SK-N-SH (cell line): ENCODE data around the gene RBL2. TPM values are rescaled to one million over a fixed set of nuclear protein-coding genes. Genes with fewer than 3 reads are reported as not detected.

Source experiments
- CTCF ChIA-PET: fragments of 300-600, 350-600 bp; formaldehyde crosslinking; extraction: SDS; loops from one replicate; lab custom pipeline; 2021; lab: Yijun Ruan, JAX
- POLR2A ChIA-PET: fragments of 350-600 bp; sonication (Branson Sonifier 250); formaldehyde crosslinking; extraction: SDS; loops from one replicate; lab custom pipeline; 2020; ENCODE audit warnings: antibody characterized with exemption, inconsistent platforms; lab: Yijun Ruan, JAX
- DNase-seq: peaks from one replicate; pipeline ENCODE4 v3.0.0; 2012
- H2AFZ ChIP-seq: fragments of 200-600 bp; sonication (generic); 2 replicates; pipeline ENCODE4 v1.8.1; 2016; ENCODE audit warnings: antibody characterized with exemption, mild to moderate bottlenecking, low read depth
- H3F3A ChIP-seq: fragments of 200-600 bp; sonication (generic); replicated peaks from 2 replicates; pipeline ENCODE3; 2016; ENCODE audit warnings: antibody characterized with exemption, mild to moderate bottlenecking; ENCODE audit not compliant: insufficient read depth
- H3K27ac ChIP-seq, 2 experiments: fragments of 200-500 bp in 1 of 2; fragments of 200-600 bp in 1 of 2; sonication (Bioruptor generic) in 1 of 2; sonication (generic), shearing (Covaris generic) in 1 of 2; 2 replicates each; pipeline versions ENCODE4 v1.5.1 to v1.6.1; 2014 to 2016; ENCODE audit warnings: low read depth in 2 of 2, inconsistent platforms in 1 of 2, low read length in 1 of 2, mild to moderate bottlenecking in 1 of 2, mixed read lengths in 1 of 2
- H3K27me3 ChIP-seq: fragments of 200-600 bp; sonication (generic), shearing (Covaris generic); 2 replicates; pipeline ENCODE4 v1.6.1; 2016; ENCODE audit warnings: mixed run types; ENCODE audit not compliant: insufficient read depth
- H3K36me3 ChIP-seq, 2 experiments: fragments of 200-500 bp in 1 of 2; fragments of 200-600 bp in 1 of 2; sonication (Bioruptor generic) in 1 of 2; sonication (generic) in 1 of 2; replicated peaks in 1 of 2; 2 replicates each; pipeline versions ENCODE3 to v1.5.1; 2014 to 2016; ENCODE audit warnings: low read length in 1 of 2, mild to moderate bottlenecking in 1 of 2; ENCODE audit not compliant: insufficient read depth in 2 of 2, control insufficient read depth in 1 of 2
- H3K4me1 ChIP-seq, 2 experiments: fragments of 200-500 bp in 1 of 2; fragments of 200-600 bp in 1 of 2; sonication (Bioruptor generic) in 1 of 2; sonication (generic), shearing (Covaris generic) in 1 of 2; 2 replicates each; pipeline versions ENCODE4 v1.5.1 to v1.6.1; 2014 to 2016; ENCODE audit warnings: low read depth in 1 of 2, low read length in 1 of 2, mixed run types in 1 of 2; ENCODE audit not compliant: insufficient read depth in 2 of 2, control insufficient read depth in 1 of 2
- H3K4me2 ChIP-seq: fragments of 200-600 bp; sonication (generic), shearing (Covaris generic); 2 replicates; pipeline ENCODE4 v1.6.1; 2017; ENCODE audit warnings: mixed run types
- H3K4me3 ChIP-seq, 2 experiments: fragments of 200-500 bp in 1 of 2; fragments of 200-600 bp in 1 of 2; sonication (Bioruptor generic) in 1 of 2; sonication (generic), shearing (Covaris generic) in 1 of 2; 2 replicates each; pipeline versions ENCODE4 v1.5.1 to v1.8.1; 2014 to 2016; ENCODE audit warnings: low read depth in 2 of 2, inconsistent platforms in 1 of 2, low read length in 1 of 2, mild to moderate bottlenecking in 1 of 2, mixed read lengths in 1 of 2, moderate library complexity in 1 of 2
- H3K79me2 ChIP-seq: fragments of 200-600 bp; sonication (generic); 2 replicates; pipeline ENCODE4 v1.8.1; 2017; ENCODE audit warnings: mild to moderate bottlenecking; ENCODE audit not compliant: insufficient read depth
- H3K9ac ChIP-seq: fragments of 200-600 bp; sonication (generic); 2 replicates; pipeline ENCODE4 v1.6.1; 2017; ENCODE audit warnings: mixed run types
- H3K9me2 ChIP-seq: fragments of 200-600 bp; sonication (generic); 2 replicates; pipeline ENCODE4 v1.6.1; 2017; ENCODE audit warnings: mixed run types
- H3K9me3 ChIP-seq: fragments of 200-600 bp; sonication (generic); 2 replicates; pipeline ENCODE4 v1.6.1; 2017; ENCODE audit warnings: mixed run types, mild to moderate bottlenecking, moderate library complexity
- H4K20me1 ChIP-seq: fragments of 200-600 bp; sonication (generic); 2 replicates; pipeline ENCODE4 v1.6.1; 2017; ENCODE audit warnings: mild to moderate bottlenecking, mixed run types; ENCODE audit not compliant: insufficient read depth
- CHD2 ChIP-seq: fragments of 150-350 bp; IDR thresholded peaks from 2 replicates; pipeline ENCODE4 v1.6.1; 2018; ENCODE audit warnings: low read length; ENCODE audit not compliant: partially characterized antibody
- ELF1 ChIP-seq: IDR thresholded peaks from 2 replicates; pipeline ENCODE4 v1.4.0; 2012
- EP300 ChIP-seq, 2 experiments: IDR thresholded peaks; 2 replicates each; pipeline versions ENCODE4 v1.4.0 to v1.6.1; 2012; ENCODE audit warnings: borderline replicate concordance in 1 of 2, low read depth in 1 of 2, low read length in 1 of 2
- GATA2 ChIP-seq: sonication (generic); formaldehyde crosslinking; IDR thresholded peaks from 2 replicates; pipeline ENCODE4 v1.5.0; 2020; ENCODE audit warnings: mild to moderate bottlenecking, missing genetic modification reagents
- IRF3 ChIP-seq: fragments of 150-350 bp; IDR thresholded peaks from 2 replicates; pipeline ENCODE4 v1.6.1; 2016; ENCODE audit warnings: mild to moderate bottlenecking, low read depth, low read length
- MEF2A ChIP-seq: IDR thresholded peaks from 2 replicates; pipeline ENCODE4 v1.4.0; 2012; ENCODE audit warnings: low read depth, borderline replicate concordance
- MXI1 ChIP-seq: IDR thresholded peaks from 2 replicates; pipeline ENCODE4 v1.6.1; 2012; ENCODE audit warnings: mild to moderate bottlenecking, low read depth, low read length, improper control_type of control experiment
- NFIC ChIP-seq: IDR thresholded peaks from 2 replicates; pipeline ENCODE4 v1.4.0; 2012; ENCODE audit warnings: borderline replicate concordance
- PBX3 ChIP-seq: IDR thresholded peaks from 2 replicates; pipeline ENCODE4; 2012
- RAD21 ChIP-seq: IDR thresholded peaks from 2 replicates; pipeline ENCODE4 v1.6.1; 2012; ENCODE audit warnings: mild to moderate bottlenecking, low read length
- REST ChIP-seq: IDR thresholded peaks from 2 replicates; pipeline ENCODE4 v1.6.1; 2012; ENCODE audit warnings: mild to moderate bottlenecking, low read depth, low read length, moderate library complexity
- RXRA ChIP-seq: IDR thresholded peaks from 2 replicates; pipeline ENCODE4 v1.4.0; 2012; ENCODE audit warnings: low read depth, mild to moderate bottlenecking, borderline replicate concordance
- SMC3 ChIP-seq: IDR thresholded peaks from 2 replicates; pipeline ENCODE4 v1.6.1; 2012; ENCODE audit warnings: low read depth, low read length, improper control_type of control experiment
- TCF12 ChIP-seq: IDR thresholded peaks from 2 replicates; pipeline ENCODE4 v1.4.0; 2012
- USF1 ChIP-seq: IDR thresholded peaks from 2 replicates; pipeline ENCODE4 v1.4.0; 2012; ENCODE audit warnings: low read depth, borderline replicate concordance
- YY1 ChIP-seq: IDR thresholded peaks from 2 replicates; pipeline ENCODE4 v1.4.0; 2012; ENCODE audit warnings: low read depth, mild to moderate bottlenecking
- ZBTB33 ChIP-seq: IDR thresholded peaks from 2 replicates; pipeline ENCODE4 v1.4.0; 2012; ENCODE audit warnings: low read depth, borderline replicate concordance
- WGBS: methylation state at CpG from one replicate; pipeline ENCODE4 v1.1.6; 2017; ENCODE audit warnings: low lambda C conversion rate; 5-methylcytosine and 5-hydroxymethylcytosine counted together
- polyA plus RNA-seq, 3 experiments: library from polyadenylated mRNA; depleted of rRNA; stranded (reverse); fragments of >200 nt; gene quantifications; 2 replicates each; pipeline ENCODE4 v1.2.3, GENCODE V29; 2012

The RBL2 gene
- polyA plus RNA-seq, 1 of the 3 experiments (the other 2 are of a cell fraction): 28.0 TPM

GRCh38 chr16:53453928-53454327 lies 19.7 kb downstream of the RBL2 start:
- H3K36me3 ChIP-seq: peaks cover 44 to 58% of the 10 kb centered on the region in 2 experiments
- H3K4me1 ChIP-seq: no peaks in the 10 kb centered on the region
- ChIA-PET POLR2A (no interaction called here), CTCF (no interaction called here)
- no peak overlapping the region for H3K9ac ChIP-seq
- H2AFZ ChIP-seq: no peak overlapping the region
- H3K9me3 ChIP-seq: no peaks in the 10 kb centered on the region
- no peak for TF ChIP-seq TCF12
- TF ChIP-seq ZBTB33: no peak
- no peak for TF ChIP-seq YY1
- no peak for TF ChIP-seq ELF1
- H3K79me2 ChIP-seq: no peaks in the 10 kb centered on the region; the same call in 1 of the 2 replicates
- H4K20me1 ChIP-seq: no peaks in the 10 kb centered on the region
- no peaks in the 10 kb centered on the region for H3K9me2 ChIP-seq
- no peaks in the 10 kb centered on the region for H3F3A ChIP-seq
- no peak for DNase-seq
- H3K27me3 ChIP-seq: no peaks in the 10 kb centered on the region
- WGBS: 97% methylated on average over 5 of the region's 5 CpGs
- no peak overlapping the region for H3K4me2 ChIP-seq
- H3K4me3 ChIP-seq: no peak overlapping the region
- H3K27ac ChIP-seq: no peak overlapping the region

- H3K9ac ChIP-seq: no peak overlapping the region
- no peak for TF ChIP-seq RAD21
- no peak for TF ChIP-seq REST
- no peak for TF ChIP-seq USF1
- TF ChIP-seq NFIC: no peak
- no peak for TF ChIP-seq ZBTB33
- no peak for TF ChIP-seq GATA2 (CRISPR knock-in tag)
- no peak for TF ChIP-seq IRF3
- TF ChIP-seq PBX3: no peak
- TF ChIP-seq YY1: no peak
- TF ChIP-seq CHD2: no peak
- no peak for TF ChIP-seq EP300 (IDR thresholded peaks at IDR 0.05; ENCODE audit: borderline replicate concordance in 1 of 2, low read depth in 1 of 2, low read length in 1 of 2)
- no peak for TF ChIP-seq MXI1
- no peak for TF ChIP-seq MEF2A
- TF ChIP-seq SMC3: no peak
- no peak for TF ChIP-seq RXRA
These were observed 22.4 kb downstream of the RBL2 start for GRCh38 chr16:53456625-53457024.

More at GRCh38 chr16:53456625-53457024, 22.4 kb downstream of the RBL2 start:
- Histone ChIP-seq H2AFZ (no peak overlapping the region), H3K27me3 (no peaks in the 10 kb centered on the region), H3K9me2 (no peaks in the 10 kb centered on the region), H4K20me1 (no peaks in the 10 kb centered on the region), H3K36me3 (peaks cover 61 to 71% of the 10 kb centered on the region in 2 experiments), H3K4me1 (no peaks in the 10 kb centered on the region), H3F3A (no peaks in the 10 kb centered on the region), H3K4me2 (no peak overlapping the region), H3K79me2 (no peaks in the 10 kb centered on the region; the same call in 1 of the 2 replicates), H3K9me3 (no peaks in the 10 kb centered on the region), H3K4me3 (no peak overlapping the region), H3K27ac (no peak overlapping the region)
- POLR2A ChIA-PET: no interaction called here
- WGBS: 92% methylated on average over 2 of the region's 2 CpGs
- CTCF ChIA-PET: no interaction called here
- no peak for DNase-seq
